WTC11 (cell line): ENCODE measurements around the gene SLCO4A1.

Experiments
- AFF4 ChIP-seq: sonication (generic); formaldehyde crosslinking; IDR thresholded peaks from 2 replicates; pipeline ENCODE4 v1.8.1; 2023; ENCODE audit warnings: mild to moderate bottlenecking, missing genetic modification reagents, borderline replicate concordance
- ATF2 ChIP-seq: sonication (generic); formaldehyde crosslinking; IDR thresholded peaks from 2 replicates; pipeline ENCODE4 v1.8.1; 2022; ENCODE audit warnings: low read depth, missing genetic modification reagents, borderline replicate concordance
- ATF3 ChIP-seq: sonication (generic); formaldehyde crosslinking; conservative IDR thresholded peaks from 2 replicates; pipeline ENCODE4 v1.8.1; 2022; ENCODE audit warnings: mild to moderate bottlenecking, missing genetic modification reagents
- CTCF ChIP-seq: fragments of 200-600 bp; IDR thresholded peaks from 2 replicates; pipeline ENCODE4 v1.8.0; 2022; ENCODE audit warnings: antibody characterized with exemption
- E2F1 ChIP-seq: sonication (generic); formaldehyde crosslinking; IDR thresholded peaks from 2 replicates; pipeline ENCODE4 v1.8.0; 2022; ENCODE audit warnings: mild to moderate bottlenecking, missing genetic modification reagents
- ELF4 ChIP-seq: sonication (generic); formaldehyde crosslinking; IDR thresholded peaks from 2 replicates; pipeline ENCODE4 v1.8.1; 2022; ENCODE audit warnings: low read depth, mild to moderate bottlenecking, moderate library complexity, missing genetic modification reagents
- ESRRA ChIP-seq: sonication (generic); formaldehyde crosslinking; IDR thresholded peaks from 2 replicates; pipeline ENCODE4 v1.8.1; 2022; ENCODE audit warnings: mild to moderate bottlenecking, missing genetic modification reagents, borderline replicate concordance
- ETV6 ChIP-seq: sonication (generic); formaldehyde crosslinking; IDR thresholded peaks from 2 replicates; pipeline ENCODE4 v1.8.1; 2022; ENCODE audit warnings: mild to moderate bottlenecking, missing genetic modification reagents
- GRHL2 ChIP-seq: fragments of 250-450 bp; sonication (Bioruptor Pico); IDR thresholded peaks from 2 replicates; pipeline ENCODE4 v1.8.0; 2022; ENCODE audit warnings: mild to moderate bottlenecking, moderate library complexity; ENCODE audit not compliant: insufficient replicate concordance, severe bottlenecking
- NFYB ChIP-seq: sonication (generic); formaldehyde crosslinking; conservative IDR thresholded peaks from 2 replicates; pipeline ENCODE4 v1.8.0; 2022; ENCODE audit warnings: low read depth, missing genetic modification reagents
- SP1 ChIP-seq: sonication (generic); formaldehyde crosslinking; conservative IDR thresholded peaks from 2 replicates; pipeline ENCODE4 v1.8.1; 2022; ENCODE audit warnings: missing genetic modification reagents
- USF2 ChIP-seq: sonication (generic); formaldehyde crosslinking; IDR thresholded peaks from 2 replicates; pipeline ENCODE4 v1.8.1; 2023; ENCODE audit warnings: mild to moderate bottlenecking, missing genetic modification reagents, moderate library complexity
- ZNF219 ChIP-seq: sonication (generic); formaldehyde crosslinking; IDR thresholded peaks from 2 replicates; pipeline ENCODE4 v1.8.0; 2023; ENCODE audit warnings: missing genetic modification reagents, mild to moderate bottlenecking, borderline replicate concordance
- ZNF232 ChIP-seq: sonication (generic); formaldehyde crosslinking; IDR thresholded peaks from 2 replicates; pipeline ENCODE4 v1.8.0; 2022; ENCODE audit warnings: mild to moderate bottlenecking, missing genetic modification reagents

GRCh38 chr20:62661647-62662046 lies 19.3 kb downstream of the SLCO4A1 start:
- TF ChIP-seq CTCF (no peak), ETV6 (CRISPR knock-in tag) (no peak), USF2 (CRISPR knock-in tag) (no peak), ATF2 (CRISPR knock-in tag) (no peak), ELF4 (CRISPR knock-in tag) (no peak), SP1 (CRISPR knock-in tag) (no peak), AFF4 (no peak), NFYB (CRISPR knock-in tag) (no peak), ZNF232 (CRISPR knock-in tag) (no peak), ZNF219 (CRISPR knock-in tag) (no peak), GRHL2 (no peak), ATF3 (no peak), E2F1 (CRISPR knock-in tag) (no peak), ESRRA (CRISPR knock-in tag) (no peak)
